Breast epithelium (tissue), 3 donors: ENCODE results near the gene EEPD1.

Source experiments
- CTCF ChIP-seq, 3 donors: fragments of 450-650 bp; IDR thresholded peaks; one replicate each; pipeline ENCODE4 v1.5.1; 2016 to 2017; ENCODE audit warnings: antibody characterized with exemption in 3 of 3, mild to moderate bottlenecking in 3 of 3, moderate library complexity in 3 of 3
- POLR2AphosphoS5 ChIP-seq, 3 donors: sonication (generic); formaldehyde crosslinking; IDR thresholded peaks; one replicate each; pipeline ENCODE4 v1.6.1; 2017; ENCODE audit warnings: antibody characterized with exemption in 3 of 3

- TF ChIP-seq CTCF (IDR thresholded peaks at IDR 0.05) (no peak), POLR2AphosphoS5 (IDR thresholded peaks at IDR 0.05) (no peak)
Measured at GRCh38 chr7:36338256-36338655, 185.2 kb downstream of the EEPD1 start.
